Ishikawa (cell line): ENCODE measurements around the gene RNF2.

Experiments used
- CEBPB ChIP-seq: IDR thresholded peaks from 2 replicates; pipeline ENCODE4 v1.6.1; 2012
- CREB1 ChIP-seq: IDR thresholded peaks from 2 replicates; pipeline ENCODE4 v1.6.1; 2012; ENCODE audit warnings: low read depth
- EGR1 ChIP-seq: IDR thresholded peaks from 2 replicates; pipeline ENCODE4 v1.6.1; 2012
- EP300 ChIP-seq: IDR thresholded peaks from 2 replicates; pipeline ENCODE4 v1.6.1; 2012; ENCODE audit warnings: borderline replicate concordance
- FOXM1 ChIP-seq: IDR thresholded peaks from 2 replicates; pipeline ENCODE4 v1.6.1; 2012; ENCODE audit warnings: low read depth, borderline replicate concordance
- NFIC ChIP-seq: IDR thresholded peaks from 2 replicates; pipeline ENCODE4 v1.6.1; 2012
- RAD21 ChIP-seq: IDR thresholded peaks from 2 replicates; pipeline ENCODE4 v1.6.1; 2012; ENCODE audit warnings: low read depth
- TAF1 ChIP-seq: IDR thresholded peaks from 2 replicates; pipeline ENCODE4 v1.6.1; 2012; ENCODE audit warnings: low read depth, mild to moderate bottlenecking
- TCF12 ChIP-seq: IDR thresholded peaks from 2 replicates; pipeline ENCODE4 v1.6.1; 2012; ENCODE audit warnings: low read depth
- TEAD4 ChIP-seq: IDR thresholded peaks from 2 replicates; pipeline ENCODE4 v1.6.1; 2012
- YY1 ChIP-seq: IDR thresholded peaks from 2 replicates; pipeline ENCODE4 v1.6.1; 2012; ENCODE audit warnings: low read depth
- ZBTB7A ChIP-seq: IDR thresholded peaks from 2 replicates; pipeline ENCODE4 v1.6.1; 2012; ENCODE audit warnings: low read depth
- TF ChIP-seq, protein P1 (sequence below): IDR thresholded peaks from 2 replicates; pipeline ENCODE4 v1.6.1; 2012
- TF ChIP-seq, protein P2 (sequence below): IDR thresholded peaks from 2 replicates; pipeline ENCODE4 v1.6.1; 2012; ENCODE audit warnings: low read depth, mild to moderate bottlenecking
- TF ChIP-seq, protein P3 (sequence below): IDR thresholded peaks from 2 replicates; pipeline ENCODE4 v1.6.1; 2012

The RNF2 gene

DNA sequence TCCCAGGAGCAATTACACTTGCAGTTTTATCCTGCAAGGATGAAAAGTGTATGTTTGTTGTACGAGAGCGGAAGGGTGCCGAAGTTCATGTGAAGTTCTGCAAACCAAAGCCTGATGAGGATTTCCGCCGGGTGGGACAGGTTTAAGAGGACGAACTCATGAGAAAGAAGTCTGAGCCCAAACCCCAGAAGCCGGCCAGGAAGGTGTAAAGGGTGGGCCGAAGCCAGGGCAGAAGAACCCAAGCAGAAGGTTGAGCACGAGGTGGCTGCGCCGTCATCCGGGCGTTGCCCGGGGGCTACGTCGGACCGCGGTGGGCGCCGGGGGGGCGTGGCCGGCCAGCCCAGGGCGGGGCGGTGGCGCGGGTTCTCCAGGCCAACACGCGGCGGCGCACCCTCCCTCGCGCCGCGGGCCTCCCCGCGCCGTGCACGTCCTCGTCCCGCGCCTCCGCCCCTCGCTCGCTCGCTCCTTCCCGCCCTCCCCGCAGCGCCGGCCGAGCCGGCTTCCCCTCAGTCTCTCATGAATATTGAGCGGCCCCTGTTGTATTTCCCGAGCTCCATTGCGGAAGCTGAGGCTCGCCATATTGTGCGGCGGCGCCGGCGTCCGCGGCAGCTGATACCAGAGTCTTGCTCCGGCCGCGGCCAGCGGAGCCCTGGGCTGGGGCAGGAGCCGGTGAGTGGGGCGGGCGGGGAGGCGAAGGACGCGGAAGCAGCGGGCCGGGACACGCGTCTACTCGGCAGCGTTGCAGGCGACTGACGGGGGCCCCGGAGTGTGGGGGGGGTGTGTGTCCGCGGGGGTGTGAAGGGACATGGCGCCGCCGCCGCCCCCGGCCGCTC lies at the start of gene RNF2:
Gene RNF2 (plus strand): TSS at position 578 of the 833 bp plus-strand sequence. CDS start 41,996 bp downstream, outside the sequence.
- no peak for TF ChIP-seq NFIC
- TF ChIP-seq, protein P1, sequence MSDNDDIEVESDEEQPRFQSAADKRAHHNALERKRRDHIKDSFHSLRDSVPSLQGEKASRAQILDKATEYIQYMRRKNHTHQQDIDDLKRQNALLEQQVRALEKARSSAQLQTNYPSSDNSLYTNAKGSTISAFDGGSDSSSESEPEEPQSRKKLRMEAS, result peak; percentile 87
- 0 out of 2 replicates have a peak, but pooled peaks have one; percentile 6 for TF ChIP-seq TEAD4
- 0 out of 2 replicates have a peak, but pooled peaks have one; percentile 18 for TF ChIP-seq EGR1
- TF ChIP-seq EP300, result no peak
- TF ChIP-seq, protein P2, sequence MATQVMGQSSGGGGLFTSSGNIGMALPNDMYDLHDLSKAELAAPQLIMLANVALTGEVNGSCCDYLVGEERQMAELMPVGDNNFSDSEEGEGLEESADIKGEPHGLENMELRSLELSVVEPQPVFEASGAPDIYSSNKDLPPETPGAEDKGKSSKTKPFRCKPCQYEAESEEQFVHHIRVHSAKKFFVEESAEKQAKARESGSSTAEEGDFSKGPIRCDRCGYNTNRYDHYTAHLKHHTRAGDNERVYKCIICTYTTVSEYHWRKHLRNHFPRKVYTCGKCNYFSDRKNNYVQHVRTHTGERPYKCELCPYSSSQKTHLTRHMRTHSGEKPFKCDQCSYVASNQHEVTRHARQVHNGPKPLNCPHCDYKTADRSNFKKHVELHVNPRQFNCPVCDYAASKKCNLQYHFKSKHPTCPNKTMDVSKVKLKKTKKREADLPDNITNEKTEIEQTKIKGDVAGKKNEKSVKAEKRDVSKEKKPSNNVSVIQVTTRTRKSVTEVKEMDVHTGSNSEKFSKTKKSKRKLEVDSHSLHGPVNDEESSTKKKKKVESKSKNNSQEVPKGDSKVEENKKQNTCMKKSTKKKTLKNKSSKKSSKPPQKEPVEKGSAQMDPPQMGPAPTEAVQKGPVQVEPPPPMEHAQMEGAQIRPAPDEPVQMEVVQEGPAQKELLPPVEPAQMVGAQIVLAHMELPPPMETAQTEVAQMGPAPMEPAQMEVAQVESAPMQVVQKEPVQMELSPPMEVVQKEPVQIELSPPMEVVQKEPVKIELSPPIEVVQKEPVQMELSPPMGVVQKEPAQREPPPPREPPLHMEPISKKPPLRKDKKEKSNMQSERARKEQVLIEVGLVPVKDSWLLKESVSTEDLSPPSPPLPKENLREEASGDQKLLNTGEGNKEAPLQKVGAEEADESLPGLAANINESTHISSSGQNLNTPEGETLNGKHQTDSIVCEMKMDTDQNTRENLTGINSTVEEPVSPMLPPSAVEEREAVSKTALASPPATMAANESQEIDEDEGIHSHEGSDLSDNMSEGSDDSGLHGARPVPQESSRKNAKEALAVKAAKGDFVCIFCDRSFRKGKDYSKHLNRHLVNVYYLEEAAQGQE, result no peak
- peak; percentile 78; the same call in 1 of the 2 replicates for TF ChIP-seq ZBTB7A
- 0 out of 2 replicates have a peak, but pooled peaks have one; percentile 36 for TF ChIP-seq TAF1
- peak; percentile 80 for TF ChIP-seq YY1
- TF ChIP-seq, protein P3, sequence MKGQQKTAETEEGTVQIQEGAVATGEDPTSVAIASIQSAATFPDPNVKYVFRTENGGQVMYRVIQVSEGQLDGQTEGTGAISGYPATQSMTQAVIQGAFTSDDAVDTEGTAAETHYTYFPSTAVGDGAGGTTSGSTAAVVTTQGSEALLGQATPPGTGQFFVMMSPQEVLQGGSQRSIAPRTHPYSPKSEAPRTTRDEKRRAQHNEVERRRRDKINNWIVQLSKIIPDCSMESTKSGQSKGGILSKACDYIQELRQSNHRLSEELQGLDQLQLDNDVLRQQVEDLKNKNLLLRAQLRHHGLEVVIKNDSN, result no peak
- TF ChIP-seq CREB1, result no peak
- TF ChIP-seq TCF12, result no peak; the same call in 1 of the 2 replicates
- no peak for TF ChIP-seq FOXM1
- TF ChIP-seq CEBPB, result no peak
- TF ChIP-seq RAD21, result no peak

DNA sequence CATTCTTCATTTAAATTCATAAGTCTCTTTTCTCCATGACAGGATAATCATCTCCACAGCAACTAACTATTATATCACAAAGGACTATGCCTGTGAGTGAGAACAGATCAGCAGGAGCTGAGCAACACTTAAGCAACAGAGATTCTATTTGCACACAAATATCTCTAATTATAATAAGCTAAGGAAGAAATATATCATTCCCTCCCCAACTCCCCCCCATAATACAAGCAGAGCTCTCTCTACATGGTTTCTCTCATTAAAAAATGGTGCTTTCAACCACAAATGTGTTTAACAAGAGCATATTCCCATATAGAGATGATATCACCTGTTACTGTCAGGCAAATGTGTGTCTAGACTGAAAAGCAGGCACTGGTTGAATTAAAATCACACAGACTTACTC lies 36.5 kb upstream of the RNF2 start:
- TF ChIP-seq YY1 (no peak), TEAD4 (no peak), FOXM1 (no peak), NFIC (no peak), CEBPB (no peak), EP300 (no peak), ZBTB7A (no peak), TAF1 (no peak), TCF12 (no peak), CREB1 (no peak), RAD21 (no peak), EGR1 (no peak)
- TF ChIP-seq, protein P2, result no peak
- TF ChIP-seq, protein P1, result no peak
- TF ChIP-seq, protein P3, result no peak

DNA sequence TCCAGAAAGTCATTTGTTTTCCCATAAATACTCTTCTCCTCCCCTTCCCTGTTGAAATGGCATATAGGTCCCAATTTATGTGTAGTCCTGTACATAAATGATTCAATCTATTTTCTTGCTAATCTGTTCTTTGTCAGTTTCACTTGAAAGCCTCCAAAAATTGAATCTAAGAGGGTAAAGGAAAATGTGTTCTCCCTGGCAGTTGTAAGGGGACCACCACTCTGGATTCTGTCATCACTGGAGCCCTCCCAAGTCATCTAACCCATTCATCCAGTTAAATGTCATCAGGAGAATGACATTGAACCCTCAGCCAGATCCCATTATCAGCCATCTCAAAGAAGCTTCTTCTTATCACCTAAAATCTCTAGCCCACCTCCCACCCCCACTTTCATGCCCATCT lies 35.0 kb upstream of the RNF2 start:
- TF ChIP-seq RAD21 (no peak), EP300 (no peak)
- TF ChIP-seq, protein P2, result no peak

DNA sequence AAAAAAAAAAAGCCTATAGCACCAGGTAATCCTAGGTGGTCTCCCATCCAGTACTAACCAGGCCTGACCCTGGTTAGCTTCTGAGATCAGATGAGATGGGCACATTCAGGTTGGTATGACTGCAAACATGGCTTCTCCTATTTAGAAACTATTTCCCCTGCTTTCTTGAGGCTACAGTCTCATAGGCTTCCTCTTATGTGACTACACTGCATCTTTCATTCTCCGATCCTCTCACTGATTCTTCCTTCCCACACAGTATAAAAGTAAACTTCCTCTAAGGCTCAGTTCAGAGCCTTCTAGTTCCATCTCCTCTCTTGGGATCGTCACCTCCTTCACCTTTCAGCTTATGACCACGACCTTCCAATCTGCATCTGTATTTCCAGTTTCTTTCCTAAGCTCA lies 30.4 kb upstream of the RNF2 start:
- TF ChIP-seq YY1 (no peak), CREB1 (no peak), FOXM1 (no peak), TCF12 (no peak), EGR1 (no peak), ZBTB7A (no peak)
- TF ChIP-seq, protein P2, result no peak
